MM.1S (cell line): Measurements from ENCODE around the gene MID1.

Experiments
- CTCF ChIP-seq: fragments of 300-600 bp; sonication (generic); IDR thresholded peaks from 2 replicates; pipeline ENCODE4 v1.5.1; 2016; ENCODE audit warnings: antibody characterized with exemption, low read length, mixed read lengths
- EZH2 ChIP-seq: fragments of 300-600 bp; sonication (generic); optimal IDR thresholded peaks from 2 replicates; pipeline ENCODE3; 2017; ENCODE audit warnings: low read depth, mild to moderate bottlenecking, antibody characterized with exemption, low read length, mixed read lengths

GRCh38 chrX:10414156-10414824 is 206.1 kb downstream of the MID1 start:
- no peak for TF ChIP-seq CTCF
- TF ChIP-seq EZH2: no peak
